MCF 10A (cell line): ENCODE results near the gene GLIS1. TPM values are rescaled to one million over a fixed set of nuclear protein-coding genes. Genes with fewer than 3 reads are reported as not detected.

Experiments used
- BruUV-seq: library from RNA; stranded (reverse); fragments of 400-500 nt; replicated peaks from 2 replicates; lab custom pipeline; 2021; lab: Mats Ljungman, UMichigan
- CTCF ChIA-PET: fragments of 300-600 bp; sonication (Branson Sonifier 250); formaldehyde crosslinking; extraction: SDS; loops from one replicate; lab custom pipeline; 2021; ENCODE audit warnings: antibody characterized with exemption, inconsistent platforms; lab: Yijun Ruan, JAX
- POLR2A ChIA-PET: fragments of 300-600, 350-650 bp; sonication (Branson Sonifier 250); formaldehyde crosslinking; extraction: SDS; loops from one replicate; lab custom pipeline; 2020; ENCODE audit warnings: antibody characterized with exemption, inconsistent platforms; lab: Yijun Ruan, JAX
- DNase-seq: peaks from one replicate; pipeline ENCODE4 v3.0.0-alpha.2; 2018; ENCODE audit not compliant: unreplicated experiment
- H3K27ac Mint-ChIP-seq: one replicate; pipeline ENCODE4 v1.8.0; 2022; ENCODE audit warnings: mild to moderate bottlenecking, low read depth, mixed read lengths; ENCODE audit not compliant: unreplicated experiment
- H3K27me3 Mint-ChIP-seq: one replicate; pipeline ENCODE4 v1.8.0; 2022; ENCODE audit warnings: mixed read lengths; ENCODE audit not compliant: insufficient read depth, unreplicated experiment
- H3K36me3 Mint-ChIP-seq: one replicate; pipeline ENCODE4 v1.8.0; 2022; ENCODE audit warnings: mild to moderate bottlenecking, moderate library complexity, mixed read lengths; ENCODE audit not compliant: insufficient read depth, unreplicated experiment
- H3K4me1 Mint-ChIP-seq: one replicate; pipeline ENCODE4 v1.8.0; 2022; ENCODE audit warnings: mixed read lengths; ENCODE audit not compliant: insufficient read depth, unreplicated experiment
- H3K4me3 Mint-ChIP-seq: one replicate; pipeline ENCODE4 v1.8.0; 2022; ENCODE audit warnings: mild to moderate bottlenecking, moderate library complexity, mixed read lengths; ENCODE audit not compliant: unreplicated experiment
- H3K9me3 Mint-ChIP-seq: one replicate; pipeline ENCODE4 v1.8.0; 2022; ENCODE audit warnings: mixed read lengths; ENCODE audit not compliant: unreplicated experiment
- intact Hi-C: fragments of 100-400 bp; cut with micrococcal nuclease; formaldehyde crosslinking; loops from 2 replicates; pipeline ENCODE4 v1.14.1; 2022
- total RNA-seq: library from RNA; stranded (reverse); gene quantifications from 2 replicates; pipeline ENCODE4 v1.2.3, GENCODE V29; 2022
- TF ChIP-seq, protein P1 (sequence below): fragments of 200-600 bp; IDR thresholded peaks from one replicate; pipeline ENCODE4 v1.8.0; 2022; ENCODE audit warnings: antibody characterized with exemption, mild to moderate bottlenecking; ENCODE audit not compliant: unreplicated experiment

Gene GLIS1
- total RNA-seq, 1 experiment from 2014 or later: 0.93 TPM

GRCh38 chr1:53626616-53627015 lies 112.3 kb downstream of the GLIS1 start:
- no peak overlapping the region for H3K27ac Mint-ChIP-seq
- no peak overlapping the region for H3K4me3 Mint-ChIP-seq
- H3K27me3 Mint-ChIP-seq: no peaks in the 10 kb centered on the region
- TF ChIP-seq, protein P1, sequence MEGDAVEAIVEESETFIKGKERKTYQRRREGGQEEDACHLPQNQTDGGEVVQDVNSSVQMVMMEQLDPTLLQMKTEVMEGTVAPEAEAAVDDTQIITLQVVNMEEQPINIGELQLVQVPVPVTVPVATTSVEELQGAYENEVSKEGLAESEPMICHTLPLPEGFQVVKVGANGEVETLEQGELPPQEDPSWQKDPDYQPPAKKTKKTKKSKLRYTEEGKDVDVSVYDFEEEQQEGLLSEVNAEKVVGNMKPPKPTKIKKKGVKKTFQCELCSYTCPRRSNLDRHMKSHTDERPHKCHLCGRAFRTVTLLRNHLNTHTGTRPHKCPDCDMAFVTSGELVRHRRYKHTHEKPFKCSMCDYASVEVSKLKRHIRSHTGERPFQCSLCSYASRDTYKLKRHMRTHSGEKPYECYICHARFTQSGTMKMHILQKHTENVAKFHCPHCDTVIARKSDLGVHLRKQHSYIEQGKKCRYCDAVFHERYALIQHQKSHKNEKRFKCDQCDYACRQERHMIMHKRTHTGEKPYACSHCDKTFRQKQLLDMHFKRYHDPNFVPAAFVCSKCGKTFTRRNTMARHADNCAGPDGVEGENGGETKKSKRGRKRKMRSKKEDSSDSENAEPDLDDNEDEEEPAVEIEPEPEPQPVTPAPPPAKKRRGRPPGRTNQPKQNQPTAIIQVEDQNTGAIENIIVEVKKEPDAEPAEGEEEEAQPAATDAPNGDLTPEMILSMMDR: no peak
- H3K36me3 Mint-ChIP-seq: no peaks in the 10 kb centered on the region
- H3K4me1 Mint-ChIP-seq: no peaks in the 10 kb centered on the region
- ChIA-PET POLR2A (no interaction called here), CTCF (interaction anchor here (0.9 kb wide), 1 partner anchor 127 kb away, joined by 3 read pairs; no protein-coding TSS in a partner anchor)
- BruUV-seq: no TSS peak
- H3K9me3 Mint-ChIP-seq: no peaks in the 10 kb centered on the region
- DNase-seq: no peak
- intact Hi-C loops: no loop called here

DNA sequence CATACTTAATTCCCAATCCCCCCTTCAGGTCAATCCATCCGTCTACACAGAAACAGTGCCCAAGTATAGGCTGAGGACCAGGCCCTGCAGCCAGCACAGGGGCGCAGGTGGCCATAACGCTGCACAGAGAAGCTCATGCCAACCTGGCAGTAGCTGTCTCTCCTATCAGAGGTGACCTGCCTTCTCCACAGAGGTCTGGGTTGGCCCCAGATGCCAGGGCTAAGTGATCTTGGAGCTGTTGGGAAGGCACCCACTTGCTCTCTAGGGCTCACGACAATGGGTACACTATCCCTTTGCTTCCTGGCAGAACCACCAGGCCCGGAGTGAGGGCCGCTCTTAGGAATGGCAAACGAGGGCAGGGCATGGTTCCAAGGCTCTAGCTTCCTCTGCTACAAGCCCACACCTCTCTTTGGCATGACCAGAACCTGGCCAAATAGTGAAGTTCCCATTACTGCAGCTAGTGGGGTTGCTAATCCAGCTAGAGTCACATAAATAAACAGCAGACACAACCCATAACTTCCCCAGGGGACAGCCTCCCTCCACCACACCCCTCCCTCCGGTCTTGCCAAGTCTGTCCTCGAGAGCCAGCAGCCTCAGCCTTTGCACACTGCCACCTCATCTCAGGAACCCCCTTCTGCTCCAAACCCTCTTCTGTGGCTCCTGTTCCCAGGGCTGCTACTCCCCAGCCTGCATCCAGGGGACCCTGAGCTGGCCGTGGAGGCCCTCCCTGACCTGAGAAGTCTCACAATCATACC lies 113.0 kb downstream of the GLIS1 start:
- POLR2A ChIA-PET: no interaction called here
- CTCF ChIA-PET: interaction anchor here (0.9 kb wide), 1 partner anchor 128 kb away, joined by 3 read pairs; no protein-coding TSS in a partner anchor
- no peak for DNase-seq
- Mint-ChIP-seq H3K27ac (no peak overlapping the region), H3K36me3 (no peaks in the 10 kb centered on the region), H3K4me1 (no peaks in the 10 kb centered on the region), H3K27me3 (no peaks in the 10 kb centered on the region), H3K4me3 (no peak overlapping the region), H3K9me3 (no peaks in the 10 kb centered on the region)
- intact Hi-C loops: no loop called here
- BruUV-seq: no TSS peak
- TF ChIP-seq, protein P1: no peak

- H3K9me3 Mint-ChIP-seq: no peaks in the 10 kb centered on the region
- CTCF ChIA-PET: no interaction called here
Observed at GRCh38 chr1:53625049-53625448, 113.9 kb downstream of the GLIS1 start.

GRCh38 chr1:53622531-53622930 lies 116.4 kb downstream of the GLIS1 start:
- intact Hi-C loops: no loop called here

More at GRCh38 chr1:53625049-53625448, 113.9 kb downstream of the GLIS1 start:
- TF ChIP-seq, protein P1: no peak
- H3K4me1 Mint-ChIP-seq: no peaks in the 10 kb centered on the region
- no peak overlapping the region for H3K27ac Mint-ChIP-seq
- no peak for DNase-seq
- POLR2A ChIA-PET: no interaction called here
- intact Hi-C loops: no loop called here
- no TSS peak for BruUV-seq
- H3K27me3 Mint-ChIP-seq: no peaks in the 10 kb centered on the region
- no peak overlapping the region for H3K4me3 Mint-ChIP-seq
- H3K36me3 Mint-ChIP-seq: no peaks in the 10 kb centered on the region

More at GRCh38 chr1:53622531-53622930, 116.4 kb downstream of the GLIS1 start:
- no TSS peak for BruUV-seq
- Mint-ChIP-seq H3K9me3 (no peaks in the 10 kb centered on the region), H3K4me3 (no peak overlapping the region), H3K27ac (no peak overlapping the region), H3K36me3 (no peaks in the 10 kb centered on the region), H3K4me1 (no peaks in the 10 kb centered on the region), H3K27me3 (no peaks in the 10 kb centered on the region)
- CTCF ChIA-PET: no interaction called here
- TF ChIP-seq, protein P1: no peak
- POLR2A ChIA-PET: no interaction called here
- no peak for DNase-seq
